H1 (cell line): ENCODE data around the gene ZGLP1. TPM values are rescaled to one million over a fixed set of nuclear protein-coding genes. Genes with fewer than 3 reads are reported as not detected.

ENCODE experiments used
- CTCF ChIA-PET: fragments of 300-600 bp; sonication (Branson Sonifier 250); formaldehyde crosslinking; loops from one replicate; lab custom pipeline; 2021; ENCODE audit not compliant: partially characterized antibody; lab: Charles Lee
- POLR2A ChIA-PET: fragments of 300-600 bp; sonication (Branson Sonifier 250); formaldehyde crosslinking; loops from one replicate; lab custom pipeline; 2021; ENCODE audit warnings: inconsistent platforms; ENCODE audit not compliant: partially characterized antibody; lab: Charles Lee
- DNase-seq, 2 experiments: peaks; one replicate each; pipeline versions ENCODE4 v3.0.0 to v3.0.0-alpha.2; 2010 to 2022; ENCODE audit warnings: low spot score in 2 of 2, low read depth in 1 of 2, mixed read lengths in 1 of 2
- FAIRE-seq: peaks from 2 replicates; lab custom pipeline; 2011; peaks lifted over from hg19 to GRCh38; lab: Jason Lieb, UNC
- H2AFZ ChIP-seq: 2 replicates; pipeline ENCODE4 v1.8.1; 2012; ENCODE audit warnings: low read length, inconsistent platforms
- H2AK5ac ChIP-seq: 2 replicates; pipeline ENCODE4 v1.6.1; 2013; ENCODE audit warnings: low read depth, low read length
- H2BK120ac ChIP-seq: replicated peaks from 2 replicates; pipeline ENCODE3; 2013; ENCODE audit warnings: low read depth, low read length, inconsistent platforms
- H2BK12ac ChIP-seq: 2 replicates; pipeline ENCODE4 v1.6.1; 2013; ENCODE audit warnings: low read depth, low read length
- H2BK15ac ChIP-seq: 2 replicates; pipeline ENCODE4 v1.6.1; 2013; ENCODE audit warnings: low read length
- H2BK20ac ChIP-seq: 2 replicates; pipeline ENCODE4 v1.6.1; 2013; ENCODE audit warnings: low read length
- H2BK5ac ChIP-seq: 2 replicates; pipeline ENCODE4 v1.6.1; 2013; ENCODE audit warnings: low read depth, low read length
- H3K14ac ChIP-seq: 2 replicates; pipeline ENCODE4 v1.6.1; 2013; ENCODE audit warnings: inconsistent platforms; ENCODE audit not compliant: insufficient read length
- H3K18ac ChIP-seq: 2 replicates; pipeline ENCODE4 v1.6.1; 2013; ENCODE audit warnings: low read length; ENCODE audit errors: extremely low read depth
- H3K23ac ChIP-seq: 2 replicates; pipeline ENCODE4 v1.6.1; 2013; ENCODE audit warnings: inconsistent platforms; ENCODE audit not compliant: insufficient read length
- H3K23me2 ChIP-seq: 2 replicates; pipeline ENCODE4 v1.6.1; 2013; ENCODE audit warnings: low read depth, low read length
- H3K27ac ChIP-seq: 2 replicates; pipeline ENCODE4 v1.6.1; 2011; ENCODE audit warnings: low read depth, low read length, inconsistent platforms
- H3K27me3 ChIP-seq, 4 experiments: replicated peaks in 1 of 4; 1 replicate in 1 of 4; 2 replicates in 3 of 4; pipeline versions ENCODE4 v1.6.1 to v1.8.1; 2011 to 2013; ENCODE audit warnings: low read length in 3 of 4, mild to moderate bottlenecking in 3 of 4, inconsistent platforms in 2 of 4, mixed read lengths in 2 of 4, moderate library complexity in 1 of 4; ENCODE audit not compliant: control insufficient read depth in 3 of 4, insufficient read depth in 3 of 4; ENCODE audit errors: extremely low read depth in 1 of 4
- H3K36me3 ChIP-seq, 4 experiments: 2 replicates each; pipeline versions ENCODE4 v1.6.1 to v1.8.1; 2011 to 2013; ENCODE audit warnings: mild to moderate bottlenecking in 4 of 4, low read length in 3 of 4, moderate library complexity in 2 of 4, control low read depth in 1 of 4, inconsistent platforms in 1 of 4; ENCODE audit not compliant: insufficient read depth in 4 of 4, control insufficient read depth in 2 of 4
- H3K4ac ChIP-seq: replicated peaks from 2 replicates; pipeline ENCODE3; 2013; ENCODE audit warnings: low read length, low read depth, mixed read lengths, inconsistent platforms; ENCODE audit not compliant: insufficient read length
- H3K4me1 ChIP-seq, 4 experiments: replicated peaks in 1 of 4; 1 replicate in 1 of 4; 2 replicates in 3 of 4; pipeline versions ENCODE4 v1.6.1 to v1.8.1; 2011 to 2013; ENCODE audit warnings: low read length in 3 of 4, inconsistent platforms in 2 of 4, mixed read lengths in 1 of 4; ENCODE audit not compliant: insufficient read depth in 4 of 4, control insufficient read depth in 3 of 4
- H3K4me2 ChIP-seq, 2 experiments: 2 replicates each; pipeline versions ENCODE4 v1.6.1 to v1.8.1; 2011 to 2013; ENCODE audit warnings: low read depth in 2 of 2, low read length in 2 of 2, control low read depth in 1 of 2, inconsistent platforms in 1 of 2, mild to moderate bottlenecking in 1 of 2; ENCODE audit not compliant: insufficient read depth in 1 of 2
- H3K4me3 ChIP-seq, 4 experiments: fragments of 200-600, 300-600 bp in 1 of 4; sonication (generic), shearing (Covaris generic), sonication (Bioruptor Twin) in 1 of 4; 2 replicates each; pipeline versions ENCODE4 v1.5.1 to v1.8.1; 2011 to 2016; ENCODE audit warnings: low read length in 4 of 4, low read depth in 3 of 4, control low read depth in 2 of 4, inconsistent platforms in 2 of 4, mild to moderate bottlenecking in 2 of 4, mixed read lengths in 1 of 4, moderate library complexity in 1 of 4; ENCODE audit not compliant: insufficient read depth in 2 of 4; ENCODE audit errors: extremely low read depth in 1 of 4
- H3K56ac ChIP-seq: replicated peaks from 2 replicates; pipeline ENCODE3; 2013; ENCODE audit warnings: low read depth, mild to moderate bottlenecking, mixed read lengths, low read length, inconsistent platforms; ENCODE audit not compliant: insufficient read length
- H3K79me1 ChIP-seq: 2 replicates; pipeline ENCODE4 v1.6.1; 2013; ENCODE audit warnings: low read depth, low read length, control low read depth
- H3K79me2 ChIP-seq, 2 experiments: 2 replicates each; pipeline versions ENCODE4 v1.6.1 to v1.8.1; 2012 to 2013; ENCODE audit warnings: low read length in 2 of 2, mild to moderate bottlenecking in 2 of 2, inconsistent platforms in 1 of 2; ENCODE audit not compliant: insufficient read depth in 2 of 2, control insufficient read depth in 1 of 2
- H3K9ac ChIP-seq, 4 experiments: replicated peaks in 1 of 4; 1 replicate in 1 of 4; 2 replicates in 3 of 4; pipeline versions ENCODE4 v1.6.1 to v1.8.1; 2011 to 2013; ENCODE audit warnings: low read depth in 3 of 4, low read length in 3 of 4, control low read depth in 2 of 4, mild to moderate bottlenecking in 2 of 4, moderate library complexity in 2 of 4, inconsistent platforms in 1 of 4; ENCODE audit errors: extremely low read depth in 1 of 4
- H3K9me3 ChIP-seq, 2 experiments: 2 replicates each; pipeline versions ENCODE4 v1.6.1 to v1.8.1; 2012 to 2013; ENCODE audit warnings: mild to moderate bottlenecking in 2 of 2, moderate library complexity in 2 of 2, control low read depth in 1 of 2, inconsistent platforms in 1 of 2, low read depth in 1 of 2, low read length in 1 of 2, mixed read lengths in 1 of 2; ENCODE audit not compliant: insufficient read depth in 2 of 2
- H4K20me1 ChIP-seq, 2 experiments: replicated peaks in 1 of 2; 2 replicates each; pipeline versions ENCODE3 to v1.8.1; 2011 to 2013; ENCODE audit warnings: inconsistent platforms in 2 of 2, low read length in 2 of 2, mild to moderate bottlenecking in 1 of 2; ENCODE audit not compliant: insufficient read depth in 2 of 2, control insufficient read depth in 1 of 2
- H4K5ac ChIP-seq: 2 replicates; pipeline ENCODE4 v1.6.1; 2013; ENCODE audit warnings: low read length, low read depth, mixed read lengths, inconsistent platforms; ENCODE audit not compliant: insufficient read length
- H4K8ac ChIP-seq: 2 replicates; pipeline ENCODE4 v1.8.0; 2013; ENCODE audit warnings: mild to moderate bottlenecking, moderate library complexity, low read length, inconsistent platforms; ENCODE audit not compliant: insufficient read depth; ENCODE audit errors: extremely low read depth
- H4K91ac ChIP-seq: replicated peaks from 2 replicates; pipeline ENCODE3; 2013; ENCODE audit warnings: low read length, mixed read lengths, inconsistent platforms; ENCODE audit not compliant: insufficient read length
- BCL11A ChIP-seq, 2 experiments: IDR thresholded peaks; one replicate each; pipeline ENCODE4 v1.6.1; 2011; ENCODE audit warnings: low read depth in 2 of 2, low read length in 2 of 2, mild to moderate bottlenecking in 2 of 2
- EGR1 ChIP-seq: IDR thresholded peaks from 2 replicates; pipeline ENCODE4 v1.6.1; 2011; ENCODE audit warnings: low read depth, low read length, borderline replicate concordance
- GTF2F1 ChIP-seq: IDR thresholded peaks from 2 replicates; pipeline ENCODE4 v1.6.1; 2012; ENCODE audit warnings: low read depth, low read length, improper control_type of control experiment, borderline replicate concordance
- HDAC6 ChIP-seq: IDR thresholded peaks from one replicate; pipeline ENCODE4 v1.7.1; 2012; ENCODE audit warnings: low read depth, mild to moderate bottlenecking, inconsistent platforms, low read length, moderate library complexity
- KDM4A ChIP-seq: IDR thresholded peaks from one replicate; pipeline ENCODE4 v1.7.1; 2012; ENCODE audit warnings: low read depth, mild to moderate bottlenecking, moderate library complexity, low read length, inconsistent platforms; ENCODE audit not compliant: severe bottlenecking
- KDM5A ChIP-seq: fragments of 200-600 bp; IDR thresholded peaks from 2 replicates; pipeline ENCODE4 v1.7.1; 2012; ENCODE audit warnings: mild to moderate bottlenecking, low read length, inconsistent platforms, mixed read lengths
- NANOG ChIP-seq: IDR thresholded peaks from 2 replicates; pipeline ENCODE4 v1.6.1; 2011; ENCODE audit warnings: low read length, low read depth, mild to moderate bottlenecking, inconsistent platforms; ENCODE audit not compliant: insufficient read depth, poor library complexity, severe bottlenecking
- RAD21 ChIP-seq, 2 experiments: IDR thresholded peaks in 1 of 2; conservative IDR thresholded peaks in 1 of 2; 2 replicates each; pipeline ENCODE4 v1.6.1; 2011; ENCODE audit warnings: low read depth in 2 of 2, low read length in 2 of 2, improper control_type of control experiment in 1 of 2, inconsistent platforms in 1 of 2, mild to moderate bottlenecking in 1 of 2, moderate library complexity in 1 of 2
- RBBP5 ChIP-seq: IDR thresholded peaks from 2 replicates; pipeline ENCODE4 v1.7.1; 2012; ENCODE audit warnings: low read depth, mild to moderate bottlenecking, inconsistent platforms, low read length, moderate library complexity, borderline replicate concordance
- SIX5 ChIP-seq: IDR thresholded peaks from 2 replicates; pipeline ENCODE4 v1.6.1; 2011; ENCODE audit warnings: mild to moderate bottlenecking, low read depth, low read length
- SP1 ChIP-seq: IDR thresholded peaks from 2 replicates; pipeline ENCODE4 v1.6.1; 2011; ENCODE audit warnings: low read depth, low read length
- SP2 ChIP-seq: IDR thresholded peaks from 2 replicates; pipeline ENCODE4 v1.6.1; 2012; ENCODE audit warnings: mild to moderate bottlenecking, low read length, inconsistent platforms
- TAF1 ChIP-seq: IDR thresholded peaks from 2 replicates; pipeline ENCODE4 v1.6.1; 2011; ENCODE audit warnings: mild to moderate bottlenecking, low read depth, low read length
- YY1 ChIP-seq: IDR thresholded peaks from 2 replicates; pipeline ENCODE4 v1.6.1; 2011; ENCODE audit warnings: low read depth, mild to moderate bottlenecking, low read length
- WGBS, 2 experiments: shearing (Covaris generic) in 1 of 2; methylation state at CpG; one replicate each; pipeline versions ENCODE4 v1.1.6 to v1.1.7; 2013 to 2015; ENCODE audit warnings: low lambda C conversion rate in 2 of 2, mixed read lengths in 2 of 2, inconsistent platforms in 1 of 2, low coverage in 1 of 2, missing lambda C conversion rate in 1 of 2; ENCODE audit not compliant: insufficient replicate concordance in 2 of 2, insufficient coverage in 1 of 2, insufficient read length in 1 of 2; ENCODE audit errors: extremely low coverage in 1 of 2, missing lambda C conversion rate in 1 of 2; 5-methylcytosine and 5-hydroxymethylcytosine counted together
- polyA plus RNA-seq, 7 experiments: library from polyadenylated mRNA; depleted of rRNA in 3 of 7; stranded (reverse) in 5 of 7; unstranded in 2 of 7; fragments of >200 nt in 5 of 7; fragments of 200-250 nt in 2 of 7; gene quantifications; 1 replicate in 5 of 7; 2 replicates in 1 of 7; 4 replicates in 1 of 7; pipeline versions ENCODE4 v1.2.1 to v1.2.3, GENCODE V29; 2011 to 2013; ENCODE audit warnings: missing spikeins in 2 of 7, mixed read lengths in 2 of 7
- total RNA-seq: library from RNA; stranded (reverse); fragmentation: NEBNext Ultra II Directional; extraction: Animal tissue kit (Norgen Biotek cat#: 25700); gene quantifications from 2 replicates; pipeline ENCODE4 v1.2.1, GENCODE V29; 2021

Gene ZGLP1
- total and polyA plus RNA-seq, 2 of the 8 experiments (the other 6 are each of a cell fraction or from before 2014, with no cell fraction given) = 4.2 to 5.1 TPM

- Histone ChIP-seq H2BK20ac (no peak overlapping the region), H3K4me1 (peaks cover 0 to 21% (median 11%) of the 10 kb centered on the region in 4 experiments; a peak in 6 of 7 replicates)
- TF ChIP-seq KDM4A = no peak
- no peak for TF ChIP-seq RBBP5
- TF ChIP-seq EGR1 = no peak
- TF ChIP-seq GTF2F1 = no peak
- no peak for TF ChIP-seq RAD21 (IDR thresholded peaks at IDR 0.05 in 1 of 2, conservative IDR thresholded peaks at IDR 0.05 in 1 of 2; ENCODE audit: low read depth in 2 of 2, low read length in 2 of 2)
- TF ChIP-seq TAF1 = no peak
- no peak for TF ChIP-seq BCL11A (IDR thresholded peaks at IDR 0.05; ENCODE audit: low read depth in 2 of 2, low read length in 2 of 2)
- no peak for TF ChIP-seq NANOG
- TF ChIP-seq YY1 = no peak
- TF ChIP-seq HDAC6 = no peak
- TF ChIP-seq SP2 = no peak
- TF ChIP-seq SIX5 = no peak
- TF ChIP-seq KDM5A = no peak
- TF ChIP-seq SP1 = no peak
Measured at GRCh38 chr19:10285393-10285792, 24.2 kb downstream of the ZGLP1 start.

More at GRCh38 chr19:10285393-10285792, 24.2 kb downstream of the ZGLP1 start:
- Histone ChIP-seq H2AK5ac (no peak overlapping the region), H2AFZ (no peak overlapping the region), H3K27ac (no peak overlapping the region), H3K36me3 (no peaks in the 10 kb centered on the region), H3K4ac (no peak overlapping the region), H3K79me1 (no peaks in the 10 kb centered on the region; the same call in 1 of the 2 replicates), H2BK12ac (no peak overlapping the region), H3K9ac (no peak overlapping the region), H4K91ac (no peak overlapping the region), H3K79me2 (no peaks in the 10 kb centered on the region), H4K20me1 (peaks cover 0 to 3% of the 10 kb centered on the region in 2 experiments), H3K56ac (no peak overlapping the region), H3K4me3 (no peak overlapping the region), H2BK15ac (no peak overlapping the region), H3K18ac (no peak overlapping the region), H3K23ac (no peak overlapping the region), H2BK5ac (no peak overlapping the region), H3K4me2 (no peak overlapping the region), H3K9me3 (no peaks in the 10 kb centered on the region), H4K8ac (no peak overlapping the region; the same call in 1 of the 2 replicates), H3K14ac (no peak overlapping the region), H2BK120ac (no peak overlapping the region), H4K5ac (no peak overlapping the region), H3K23me2 (peaks cover 16% of the 10 kb centered on the region; the same call in 1 of the 2 replicates), H3K27me3 (peaks cover 17 to 37% (median 27%) of the 10 kb centered on the region in 4 experiments)
- DNase-seq (no peak), FAIRE-seq (no peak)
- ChIA-PET POLR2A (interaction anchor here (0.7 to 2.7 kb wide), 4 partner anchors 10 to 46 kb away, joined by 3 to 16 read pairs (median 6); partner anchors contain the start of gene ICAM1), CTCF (interaction anchor here (0.5 to 11.6 kb wide), 7 partner anchors 9 to 171 kb away, joined by 3 to 94 read pairs (median 4); partner anchors contain the start of gene ICAM1)
- 85% methylated on average over 4 of the region's 4 CpGs; no CpG with 5 or more reads in 1 of the 2 experiments for WGBS, 2 experiments
